ENCODE measurements around the gene SELENOO. TPM values are rescaled to one million over a fixed set of nuclear protein-coding genes. Genes with fewer than 3 reads are reported as not detected.

SELENOO gene
- total RNA-seq, 1 experiment from 2014 or later: 32.8 TPM

GRCh38 chr22:50189184-50189848, 11.5 kb upstream of the SELENOO start:
- no peak for ATAC-seq
- TF ChIP-seq EZH2 (IDR thresholded peaks at IDR 0.05; ENCODE audit: low read length, unreplicated experiment) (no peak), CTCF (conservative IDR thresholded peaks at IDR 0.05; ENCODE audit: low read depth, low read length) (no peak), EZH2phosphoT487 (IDR thresholded peaks at IDR 0.05; ENCODE audit: borderline replicate concordance, low read length) (no peak)
- peaks cover 68% of the 10 kb centered on the region for H3K79me2 ChIP-seq (ENCODE audit: low read length)
- no peaks in the 10 kb centered on the region for H3F3A ChIP-seq (ENCODE audit: low read length, unreplicated experiment)
- peaks cover 48% of the 10 kb centered on the region for H3K4me1 ChIP-seq (ENCODE audit: insufficient read depth, low read length)
- H4K20me1 ChIP-seq (ENCODE audit: low read length): 0 out of 2 replicates have a peak, but pooled peaks cover 4% of the 10 kb centered on the region
- no peaks in the 10 kb centered on the region for H3K27me3 ChIP-seq (ENCODE audit: low read length)
- H3K9me2 ChIP-seq (replicated peaks; ENCODE audit: low read length): no peaks in the 10 kb centered on the region
- H3K9ac ChIP-seq (ENCODE audit: low read length): no peak overlapping the region
- H3K36me3 ChIP-seq (ENCODE audit: low read depth, low read length): no peaks in the 10 kb centered on the region; the same call in 1 of the 2 replicates
- H3K4me3 ChIP-seq (ENCODE audit: low read length): no peak overlapping the region
- no peaks in the 10 kb centered on the region for H3K9me3 ChIP-seq (ENCODE audit: low read length)
- no TSS peak for BruUV-seq (replicated peaks)
- DNase-seq: no peak
- no peak overlapping the region for H2AFZ ChIP-seq (ENCODE audit: low read length)
- H3K27ac ChIP-seq (ENCODE audit: low read length): no peak overlapping the region
- peak overlapping the region; percentile 58; the same call in 1 of the 2 replicates for H3K4me2 ChIP-seq (ENCODE audit: low read length)
- intact Hi-C loops (cut with micrococcal nuclease): no loop called here
- POLR2A ChIA-PET (ENCODE audit: unreplicated experiment): no interaction called here
- CTCF ChIA-PET: no interaction called here

GRCh38 chr22:50189849-50190181, 11.0 kb upstream of the SELENOO start:
- no peaks in the 10 kb centered on the region for H3K9me3 ChIP-seq (ENCODE audit: low read length)
- intact Hi-C loops (cut with micrococcal nuclease): no loop called here
- peak overlapping the region; percentile 62 for H3K27ac ChIP-seq (ENCODE audit: low read length)
- 0 out of 2 replicates have a peak, but pooled peaks cover 4% of the 10 kb centered on the region for H4K20me1 ChIP-seq (ENCODE audit: low read length)
- no peaks in the 10 kb centered on the region; the same call in 1 of the 2 replicates for H3K36me3 ChIP-seq (ENCODE audit: low read depth, low read length)
- H3K79me2 ChIP-seq (ENCODE audit: low read length): peaks cover 68% of the 10 kb centered on the region
- no peaks in the 10 kb centered on the region for H3K27me3 ChIP-seq (ENCODE audit: low read length)
- H3K4me1 ChIP-seq (ENCODE audit: insufficient read depth, low read length): peaks cover 48% of the 10 kb centered on the region
- no peak overlapping the region for H2AFZ ChIP-seq (ENCODE audit: low read length)
- ATAC-seq (peak; percentile 19), DNase-seq (peak; percentile 23)
- peak overlapping the region; percentile 41; the same call in 1 of the 2 replicates for H3K9ac ChIP-seq (ENCODE audit: low read length)
- H3K9me2 ChIP-seq (replicated peaks; ENCODE audit: low read length): no peaks in the 10 kb centered on the region
- TF ChIP-seq EZH2phosphoT487 (IDR thresholded peaks at IDR 0.05; ENCODE audit: borderline replicate concordance, low read length) (no peak), CTCF (conservative IDR thresholded peaks at IDR 0.05; ENCODE audit: low read depth, low read length) (no peak), EZH2 (IDR thresholded peaks at IDR 0.05; ENCODE audit: low read length, unreplicated experiment) (no peak)
- no peaks in the 10 kb centered on the region for H3F3A ChIP-seq (ENCODE audit: low read length, unreplicated experiment)
- BruUV-seq (replicated peaks): no TSS peak
- peak overlapping the region; percentile 58 for H3K4me2 ChIP-seq (ENCODE audit: low read length)
- ChIA-PET CTCF (no interaction called here), POLR2A (ENCODE audit: unreplicated experiment) (no interaction called here)
- no peak overlapping the region; the same call in 1 of the 2 replicates for H3K4me3 ChIP-seq (ENCODE audit: low read length)

Data from PC-3 (cell line).